Activated CD4-positive, alpha-beta T cell treated with anti-CD3 and anti-CD28 coated beads for 48 hours (primary cell): ENCODE measurements around the gene SOX13.

Experiments
- DNase-seq: peaks from one replicate; pipeline ENCODE4 v3.0.0-alpha.2; 2020

The SOX13 gene

DNA sequence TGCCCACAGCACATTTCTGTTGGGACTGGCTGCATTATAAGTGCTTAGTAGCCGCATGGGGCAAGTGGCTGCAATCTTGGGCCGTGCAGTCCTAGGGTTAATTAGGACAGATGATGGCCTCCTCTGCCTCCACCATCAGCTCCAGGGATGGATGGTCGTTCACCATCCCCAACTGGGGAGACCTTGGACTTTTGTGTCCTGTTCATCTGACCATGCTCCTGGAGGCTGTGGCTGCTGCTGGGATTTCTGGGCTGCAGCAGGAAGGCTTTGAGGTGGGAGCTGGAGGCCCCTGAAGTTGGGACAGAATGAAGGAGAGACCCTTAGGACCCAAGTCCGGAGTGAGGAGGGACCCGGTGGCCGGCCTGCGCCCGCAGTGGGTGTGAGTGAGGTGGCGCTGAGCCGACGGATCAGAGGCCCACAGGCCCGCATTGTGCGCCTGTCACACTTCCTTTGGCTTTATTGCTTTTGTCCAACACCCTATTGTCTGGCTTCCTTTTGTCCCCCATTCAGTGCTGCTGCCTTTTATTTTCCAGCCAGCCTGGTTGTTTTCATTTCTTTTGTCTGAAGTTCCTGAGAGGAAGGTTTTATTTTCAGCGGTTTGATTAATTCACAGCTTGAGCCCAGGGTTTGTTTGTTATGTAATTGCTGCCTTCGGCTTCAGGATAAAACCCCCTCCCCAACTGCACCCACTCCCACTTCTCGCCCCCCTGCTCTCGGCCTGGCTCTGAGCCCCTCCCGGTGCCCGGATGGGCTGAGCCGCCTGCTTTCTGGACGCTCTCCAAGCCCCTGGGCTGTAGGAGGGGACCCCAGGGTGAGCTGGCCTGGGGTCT, 35.6 kb downstream of the SOX13 start:
- DNase-seq = no peak

DNA sequence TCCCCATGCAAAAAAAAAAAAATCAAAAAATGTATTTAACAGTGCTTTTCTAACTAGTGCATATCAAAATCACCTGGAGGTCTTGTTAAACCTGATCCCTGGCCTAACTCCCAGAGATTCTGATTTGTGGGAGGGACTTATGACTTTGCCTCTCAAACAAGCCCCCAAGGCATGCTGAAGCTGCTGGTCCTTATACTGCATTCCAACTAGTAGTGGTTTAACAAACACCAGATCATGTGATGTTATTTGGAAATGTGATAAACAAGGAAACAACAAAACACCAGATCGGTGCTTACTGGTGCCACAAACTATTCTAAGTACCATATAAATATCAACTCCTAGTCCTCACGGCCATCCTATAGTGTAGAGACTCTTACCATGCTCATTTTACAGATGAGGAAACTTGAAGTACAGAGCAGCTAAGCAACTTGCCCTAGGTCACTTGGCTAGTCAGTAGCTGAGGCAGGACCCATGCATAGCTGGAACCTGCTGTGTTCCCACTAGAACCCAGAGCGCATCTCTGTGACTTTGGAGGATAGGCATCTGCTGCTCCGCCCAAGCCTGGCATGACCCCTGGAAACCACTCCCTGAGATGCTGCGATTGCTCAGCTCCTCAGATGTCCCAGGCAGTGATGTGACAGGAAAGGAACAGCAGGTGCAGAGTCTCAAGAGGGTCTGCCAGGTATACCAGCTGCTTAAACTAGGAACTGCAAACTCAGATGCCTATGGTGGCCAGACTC, 38.1 kb downstream of the SOX13 start:
- no peak for DNase-seq

DNA sequence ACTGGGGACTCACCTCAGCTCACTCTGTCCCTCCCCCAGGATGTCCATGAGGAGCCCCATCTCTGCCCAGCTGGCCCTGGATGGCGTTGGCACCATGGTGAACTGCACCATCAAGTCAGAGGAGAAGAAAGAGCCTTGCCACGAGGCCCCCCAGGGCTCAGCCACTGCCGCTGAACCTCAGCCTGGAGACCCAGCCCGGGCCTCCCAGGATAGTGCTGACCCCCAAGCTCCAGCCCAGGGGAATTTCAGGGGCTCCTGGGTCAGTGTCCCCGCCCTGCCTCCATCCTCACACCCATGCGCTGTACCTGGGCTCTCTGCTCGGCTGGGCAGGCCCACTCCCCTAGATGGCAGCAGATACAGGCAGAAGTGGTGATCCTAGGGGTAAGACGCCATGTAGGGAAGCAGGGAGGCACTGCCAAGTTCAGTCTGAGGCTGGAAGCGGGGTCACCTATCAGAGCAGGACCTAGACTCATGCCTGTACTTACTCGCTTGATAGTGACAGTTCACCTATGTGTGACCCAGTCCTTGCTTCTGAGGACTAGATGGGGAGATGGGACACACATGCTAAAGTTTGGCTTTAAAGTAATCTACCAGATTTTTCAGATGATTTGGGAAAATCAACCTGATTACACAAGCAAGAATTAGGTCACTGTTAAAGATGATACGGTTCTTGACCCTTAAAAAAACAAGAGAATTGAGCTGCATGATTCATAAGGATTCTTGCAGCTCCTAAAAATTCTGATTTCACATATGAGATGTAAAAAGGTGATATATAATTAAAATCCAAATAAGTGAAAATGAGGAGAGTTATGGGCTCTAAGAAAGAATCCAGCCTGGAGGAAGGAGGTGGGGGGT, 40.2 kb downstream of the SOX13 start:
- no peak for DNase-seq

DNA sequence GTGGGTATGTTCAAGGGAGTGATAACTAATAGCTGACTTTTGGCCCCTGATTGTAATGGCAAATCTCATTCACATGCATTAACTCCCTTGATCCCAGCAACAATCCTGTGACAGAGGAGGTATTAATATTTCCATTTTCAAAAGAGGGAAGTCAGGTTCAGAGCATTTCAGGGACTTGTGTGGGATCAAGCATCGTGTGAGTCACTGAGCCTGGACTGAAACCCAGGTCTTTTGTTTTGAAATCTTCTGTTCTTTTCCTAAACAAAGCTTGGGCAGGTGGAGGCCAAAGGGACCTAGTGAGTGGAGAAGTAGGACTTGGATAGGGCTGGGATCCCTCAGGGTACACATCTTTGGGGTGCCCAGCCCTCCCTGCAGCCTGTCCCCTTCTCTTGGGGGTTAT, 41.0 kb downstream of the SOX13 start:
- DNase-seq = no peak

DNA sequence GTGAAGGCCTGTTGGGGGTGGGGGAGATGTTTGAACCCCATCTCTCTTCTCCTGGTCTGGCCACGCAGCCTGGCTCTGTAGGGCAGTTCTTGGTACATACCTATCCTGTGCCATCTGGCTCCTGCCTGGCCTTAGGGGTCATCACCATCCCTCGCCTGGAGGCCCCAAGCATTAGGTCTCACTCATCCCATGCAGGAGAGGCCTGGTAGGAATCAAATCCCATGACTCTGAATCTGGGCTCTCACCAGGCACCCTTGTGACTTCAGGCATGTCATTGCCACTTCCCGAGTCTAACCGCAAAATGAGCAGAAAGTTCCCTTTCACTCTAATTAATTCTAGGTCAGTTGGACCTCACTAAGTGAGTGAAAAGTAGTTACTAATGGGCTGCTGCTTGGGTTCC, 41.7 kb downstream of the SOX13 start:
- DNase-seq = no peak

DNA sequence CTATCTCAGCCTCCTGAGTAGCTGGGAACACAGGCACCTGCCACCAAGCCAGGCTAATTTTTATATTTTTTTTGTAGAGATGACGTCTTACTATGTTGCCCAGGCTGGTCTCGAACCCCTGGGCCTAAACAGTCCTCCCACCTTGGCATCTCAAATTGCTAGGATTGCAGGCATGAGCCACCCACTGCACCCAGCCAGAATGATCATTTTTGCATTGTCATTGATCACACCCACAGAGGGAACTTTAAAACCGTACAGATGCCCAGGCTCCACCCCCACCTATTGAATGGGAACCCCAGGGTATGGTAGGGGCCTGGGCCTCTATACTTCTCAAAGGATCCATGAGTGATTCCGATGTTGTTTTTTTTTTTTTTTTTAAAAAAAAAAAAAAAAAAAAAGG, 42.2 kb downstream of the SOX13 start:
- DNase-seq = no peak

DNA sequence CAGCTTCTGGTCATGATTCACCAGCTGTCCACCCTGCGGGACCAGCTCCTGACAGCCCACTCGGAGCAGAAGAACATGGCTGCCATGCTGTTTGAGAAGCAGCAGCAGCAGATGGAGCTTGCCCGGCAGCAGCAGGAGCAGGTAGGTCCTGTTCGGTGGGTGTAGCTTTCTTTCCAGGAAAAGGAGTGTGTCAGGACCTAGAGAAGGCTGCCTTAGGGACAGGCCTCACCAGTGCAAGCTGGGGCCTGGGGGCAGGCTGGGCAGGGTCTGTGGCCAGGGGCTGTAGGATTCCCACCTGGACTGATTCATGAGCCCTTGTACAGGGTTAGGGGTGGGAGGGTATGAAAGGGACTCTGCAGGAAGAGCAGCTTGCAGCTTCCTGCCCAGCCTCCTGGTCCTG, 43.6 kb downstream of the SOX13 start:
- DNase-seq = no peak

DNA sequence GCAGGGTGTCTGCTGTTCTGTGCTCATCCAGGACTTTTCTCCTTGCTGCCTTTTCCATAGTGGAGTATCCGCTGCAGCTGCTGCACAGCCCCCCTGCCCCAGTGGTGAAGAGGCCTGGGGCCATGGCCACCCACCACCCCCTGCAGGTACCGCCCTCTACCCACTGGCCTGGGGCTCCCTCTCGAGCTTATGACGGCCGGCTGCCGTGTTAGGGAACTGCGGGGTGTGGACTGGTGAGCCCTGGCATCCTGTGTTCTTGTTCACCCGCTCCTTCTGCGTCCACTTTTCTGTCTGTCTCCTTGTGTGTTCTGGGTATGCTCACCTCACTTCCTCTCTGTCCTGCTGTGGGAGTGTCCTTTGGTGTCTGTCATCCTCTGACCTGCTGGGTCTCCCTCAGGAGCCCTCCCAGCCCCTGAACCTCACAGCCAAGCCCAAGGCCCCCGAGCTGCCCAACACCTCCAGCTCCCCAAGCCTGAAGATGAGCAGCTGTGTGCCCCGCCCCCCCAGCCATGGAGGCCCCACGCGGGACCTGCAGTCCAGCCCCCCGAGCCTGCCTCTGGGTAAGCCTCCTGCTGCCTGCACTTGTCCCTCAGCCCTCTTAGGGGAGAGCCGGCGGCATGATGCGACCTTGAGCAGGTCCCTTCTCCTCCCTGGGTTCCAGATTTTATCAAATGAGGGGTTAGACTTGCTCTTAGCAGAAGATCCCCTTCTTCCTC, 49.1 kb downstream of the SOX13 start:
- DNase-seq = no peak

DNA sequence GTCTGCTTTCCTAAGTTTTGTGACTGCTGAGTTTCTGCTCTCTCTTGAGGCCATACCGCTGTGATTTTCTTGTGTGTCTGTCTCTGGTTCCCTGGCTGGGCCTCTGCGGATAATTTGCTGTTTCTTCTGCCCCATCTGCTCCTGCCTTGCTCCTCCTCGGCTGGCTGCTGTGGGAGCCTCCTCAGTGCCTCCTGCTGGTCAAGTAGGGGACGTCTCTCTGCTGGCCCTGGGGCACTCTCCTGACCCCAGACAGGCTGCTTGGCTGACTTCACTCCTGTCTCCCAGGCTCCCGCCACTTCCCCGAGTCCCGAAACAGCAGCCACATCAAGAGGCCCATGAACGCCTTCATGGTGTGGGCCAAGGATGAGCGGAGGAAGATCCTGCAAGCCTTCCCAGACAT, 50.5 kb downstream of the SOX13 start:
- peak; percentile 34 for DNase-seq

DNA sequence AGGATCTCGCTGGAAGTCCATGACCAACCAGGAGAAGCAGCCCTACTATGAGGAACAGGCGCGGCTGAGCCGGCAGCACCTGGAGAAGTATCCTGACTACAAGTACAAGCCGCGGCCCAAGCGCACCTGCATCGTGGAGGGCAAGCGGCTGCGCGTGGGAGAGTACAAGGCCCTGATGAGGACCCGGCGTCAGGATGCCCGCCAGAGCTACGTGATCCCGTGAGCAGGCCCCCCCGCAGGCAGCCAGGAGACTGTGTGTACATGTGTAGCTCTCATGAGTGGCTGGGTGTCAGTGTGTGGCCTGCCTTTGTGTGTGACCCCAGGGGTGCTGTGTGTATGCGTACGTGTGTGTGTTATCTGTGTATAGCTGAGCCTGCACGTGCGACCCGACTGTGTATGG, 51.7 kb downstream of the SOX13 start:
- no peak for DNase-seq

DNA sequence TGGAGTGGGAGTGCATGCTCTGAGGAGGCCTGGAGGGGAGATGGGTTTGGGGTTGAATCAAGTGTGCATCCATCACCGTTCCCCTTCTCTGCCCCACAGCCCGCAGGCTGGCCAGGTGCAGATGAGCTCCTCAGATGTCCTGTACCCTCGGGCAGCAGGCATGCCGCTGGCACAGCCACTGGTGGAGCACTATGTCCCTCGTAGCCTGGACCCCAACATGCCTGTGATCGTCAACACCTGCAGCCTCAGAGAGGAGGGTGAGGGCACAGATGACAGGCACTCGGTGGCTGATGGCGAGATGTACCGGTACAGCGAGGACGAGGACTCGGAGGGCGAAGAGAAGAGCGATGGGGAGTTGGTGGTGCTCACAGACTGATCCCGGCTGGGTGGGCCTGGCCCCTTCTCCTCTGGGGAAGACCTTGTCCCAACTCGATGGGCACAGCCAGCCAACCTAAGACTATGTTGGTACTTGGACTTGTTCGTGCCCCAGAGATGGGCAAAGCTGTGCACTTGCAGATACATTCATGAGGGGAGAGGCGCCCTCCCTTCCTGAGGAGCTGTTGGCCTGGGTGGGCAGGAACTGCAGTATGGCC, 52.9 kb downstream of the SOX13 start:
- DNase-seq = no peak

DNA sequence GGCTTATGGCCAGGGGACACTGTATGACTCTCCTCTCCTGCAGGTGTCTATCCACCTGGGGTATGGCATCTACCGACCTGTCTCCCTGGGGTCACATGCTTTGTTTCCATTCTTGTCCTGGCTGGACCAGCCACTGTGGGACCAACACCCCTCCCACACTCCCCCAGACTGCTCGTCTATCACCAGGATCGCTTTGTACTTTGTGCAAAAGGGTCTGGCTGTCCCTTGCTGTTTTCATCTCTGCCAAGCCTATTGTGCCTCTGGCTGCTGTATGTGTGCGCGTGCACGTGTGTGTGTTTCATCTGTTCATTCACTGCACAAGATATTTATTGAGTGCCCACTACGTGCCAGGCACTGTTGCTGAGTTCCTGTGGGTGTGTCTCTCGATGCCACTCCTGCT, 53.5 kb downstream of the SOX13 start:
- no peak for DNase-seq

DNA sequence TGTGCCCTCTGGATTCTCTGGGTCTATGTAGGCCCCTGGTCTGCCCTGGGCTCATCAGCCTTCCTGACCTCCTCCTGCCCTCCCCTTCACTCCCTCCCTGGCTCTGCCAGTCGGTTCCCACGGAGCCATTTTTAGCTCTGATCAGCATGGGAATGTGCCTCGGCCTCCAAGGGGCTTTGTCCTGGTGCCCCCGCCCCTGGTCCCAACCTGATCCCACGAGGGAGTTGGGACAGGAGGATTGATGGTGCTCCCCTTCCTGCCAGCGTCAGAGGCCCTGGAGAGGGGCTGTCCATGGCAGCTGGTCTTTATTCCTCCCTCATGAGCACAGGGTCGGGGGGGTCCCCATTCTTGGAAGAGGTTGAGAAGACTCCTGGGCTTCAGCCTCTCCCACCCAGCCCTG, 54.0 kb downstream of the SOX13 start:
- no peak for DNase-seq

DNA sequence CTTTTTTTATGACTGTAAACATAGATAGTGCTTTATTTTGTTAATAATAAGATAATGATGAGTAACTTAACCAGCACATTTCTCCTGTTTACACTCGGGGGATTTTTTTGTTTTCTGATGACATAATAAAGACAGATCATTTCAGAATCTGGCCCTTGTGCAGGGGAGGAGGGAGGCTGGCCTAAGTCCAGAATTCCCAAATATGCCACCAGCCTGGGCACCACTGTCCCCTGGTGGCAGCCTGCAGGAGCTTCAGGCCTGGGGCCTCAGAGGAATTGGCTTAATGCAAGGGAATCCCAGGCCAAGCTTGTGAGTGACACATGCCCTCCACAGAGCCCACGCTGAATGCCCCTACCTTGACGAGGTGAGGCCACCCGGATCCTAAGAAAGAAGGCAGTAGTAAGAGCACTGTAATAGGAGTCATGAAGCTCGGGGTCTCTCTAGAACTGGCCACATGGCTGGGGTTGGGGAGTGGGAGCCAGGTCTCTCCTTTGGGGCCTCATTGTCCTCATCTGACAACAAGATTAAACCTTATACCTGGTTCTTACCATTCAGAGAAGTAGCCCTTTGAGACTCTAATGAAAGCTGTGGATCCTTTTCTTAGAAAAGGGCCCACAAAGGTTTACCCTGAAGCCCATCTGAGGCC, 54.8 kb downstream of the SOX13 start:
- DNase-seq = peak; percentile 27

DNA sequence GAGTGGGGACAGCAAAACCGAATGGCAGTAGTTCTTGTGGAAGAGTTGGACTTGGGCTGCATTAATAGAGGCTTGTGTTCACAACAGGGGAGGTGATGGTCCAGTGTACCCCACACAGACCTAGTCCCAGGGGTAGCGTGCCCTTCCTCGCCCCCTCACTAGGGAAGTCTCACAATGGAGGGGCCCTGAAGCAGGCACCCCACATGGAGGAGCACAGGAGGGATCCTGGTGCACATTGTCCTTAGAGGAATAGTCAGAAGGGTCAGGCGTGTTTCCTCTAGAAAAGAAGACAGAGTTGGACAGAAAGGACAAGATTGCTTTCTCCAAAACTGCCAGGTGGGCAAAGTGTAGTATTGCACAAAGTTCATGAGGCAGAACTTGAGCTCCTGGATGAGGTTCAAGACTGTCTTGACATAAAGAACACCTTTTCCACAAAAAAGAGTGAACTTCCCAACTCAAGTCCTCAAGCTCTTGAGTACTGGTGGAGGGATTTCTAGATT, 55.6 kb downstream of the SOX13 start:
- no peak for DNase-seq

DNA sequence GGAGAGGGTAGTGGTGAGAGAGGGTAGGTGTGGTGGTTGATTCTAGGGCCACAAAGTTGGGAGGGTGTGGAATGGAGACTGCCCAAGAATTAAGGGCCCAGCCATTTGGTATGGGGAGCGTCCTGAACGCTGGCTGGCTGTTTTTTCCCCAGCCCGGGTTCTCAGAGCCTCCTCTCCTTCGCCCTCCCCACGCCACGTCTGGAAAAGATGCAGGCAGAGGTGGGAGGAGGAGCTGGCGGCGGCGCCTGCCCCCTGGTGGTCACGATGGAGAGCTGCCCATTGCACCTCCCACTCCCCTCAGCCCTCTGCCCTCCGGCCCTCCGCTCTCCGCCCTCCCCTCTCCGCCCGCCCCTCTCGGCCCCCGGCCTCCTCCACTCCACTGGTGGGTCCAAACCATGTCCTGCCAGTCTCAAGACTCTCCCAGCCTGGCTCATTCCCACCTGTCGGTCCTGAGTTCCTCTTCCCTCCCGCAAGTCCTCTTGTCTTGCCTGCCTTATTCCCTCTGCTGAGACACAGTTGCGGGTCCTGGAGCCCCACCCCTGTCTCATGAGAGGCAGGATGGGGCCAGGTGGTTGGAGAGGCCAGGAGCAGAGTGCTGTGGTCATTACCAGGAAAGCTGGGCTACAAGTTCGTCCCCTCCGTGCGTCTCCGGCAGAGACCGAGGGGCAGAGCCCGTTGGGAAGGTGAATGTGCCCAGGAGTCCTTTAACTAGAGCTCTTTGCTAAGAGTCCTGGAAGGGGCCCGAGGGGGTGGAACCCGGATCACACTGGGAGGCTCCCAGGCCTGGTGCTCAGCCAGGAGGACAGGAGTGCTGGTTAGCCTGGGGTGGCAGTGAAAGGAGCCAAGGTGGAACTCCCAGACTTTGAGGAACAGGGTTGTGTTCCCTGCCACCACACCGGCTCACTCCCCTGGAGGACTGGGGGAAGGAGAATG, 56.3 kb downstream of the SOX13 start:
- peak; percentile 74 for DNase-seq

DNA sequence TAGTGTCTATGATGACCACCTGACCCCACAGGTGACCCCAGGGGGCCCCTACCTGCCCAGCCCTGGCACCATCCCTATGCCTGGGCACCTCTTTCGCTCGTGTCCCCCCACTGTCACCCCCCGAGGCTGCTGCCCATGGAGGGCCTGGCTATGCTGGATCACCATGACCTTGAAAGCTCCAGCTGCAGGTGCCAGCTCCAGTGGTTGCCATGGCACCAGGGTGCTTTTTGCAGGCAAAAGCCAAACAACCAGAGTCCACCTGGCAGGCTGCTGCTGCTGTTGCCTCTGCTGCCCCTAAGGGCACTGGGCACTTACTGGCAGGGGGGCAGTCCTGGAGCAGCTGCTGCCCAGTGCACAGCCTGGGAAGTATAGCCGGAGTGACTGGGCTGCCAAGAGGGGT, 57.3 kb downstream of the SOX13 start:
- DNase-seq = no peak

DNA sequence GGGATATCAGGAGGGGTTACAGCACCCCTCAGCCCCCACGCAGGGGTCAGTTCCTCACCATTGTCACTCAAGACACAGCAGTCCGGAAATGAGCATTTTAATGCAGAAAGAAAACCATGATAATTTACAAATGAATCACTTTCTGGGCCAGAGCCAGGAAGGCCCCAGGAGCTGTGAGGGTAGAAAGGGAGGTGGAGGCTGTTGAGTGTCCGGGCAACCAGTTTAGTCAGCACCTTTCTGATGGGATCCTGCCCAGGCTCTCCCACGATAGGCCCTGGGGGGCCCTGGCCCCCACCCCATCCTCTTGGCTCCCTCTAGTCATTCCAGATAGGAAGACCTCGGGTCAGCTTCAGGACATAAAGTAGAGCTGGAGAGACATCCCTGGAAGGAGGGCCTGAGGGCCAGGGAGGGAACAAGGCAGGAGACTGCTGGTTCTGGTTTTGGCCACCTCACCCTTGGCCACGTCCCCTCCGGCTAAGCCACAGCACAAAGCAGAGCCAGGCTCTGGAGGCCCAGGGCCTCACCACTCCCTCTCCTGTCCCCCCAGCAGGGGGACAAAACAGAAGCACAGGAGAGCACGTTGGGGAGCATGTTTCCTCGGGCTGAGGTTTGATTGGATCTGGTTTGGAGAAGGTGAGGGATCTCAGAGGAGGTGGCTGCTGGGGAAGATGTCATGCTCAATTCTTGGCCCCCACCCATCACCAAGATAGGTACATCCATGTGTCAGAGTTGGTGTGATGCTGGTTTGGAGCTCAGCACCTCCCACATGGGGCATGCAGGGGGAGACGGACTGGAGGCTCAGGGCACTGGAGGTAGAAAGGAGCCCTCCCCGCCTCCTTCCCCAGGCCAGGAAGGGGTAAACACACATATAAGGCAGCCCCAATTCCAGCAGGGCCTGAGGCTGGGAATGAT, 58.3 kb downstream of the SOX13 start:
- no peak for DNase-seq

DNA sequence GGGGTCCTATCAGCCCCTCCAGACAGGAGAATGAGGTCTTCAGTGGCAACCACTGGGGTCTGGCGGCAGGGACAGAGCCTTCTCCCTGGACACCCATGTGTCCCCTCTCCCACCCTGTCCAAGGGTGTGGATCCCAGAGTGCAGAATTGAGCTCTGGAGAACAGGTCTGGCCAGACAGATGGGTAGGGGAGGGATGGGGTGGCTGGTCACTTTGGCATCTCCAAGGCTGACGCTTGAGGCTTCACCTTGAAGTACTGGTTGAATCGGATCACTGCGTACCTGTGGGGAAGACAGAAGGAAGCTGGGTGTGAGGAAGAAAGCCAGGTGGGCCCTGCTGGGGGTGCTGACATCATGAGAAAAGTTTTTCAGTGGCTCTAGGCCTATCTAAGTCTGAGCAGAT, 59.1 kb downstream of the SOX13 start:
- no peak for DNase-seq
